ENCODE data around the gene DACT3.

DACT3 gene

GRCh38 chr19:46668662-46669061 lies 7.7 kb upstream of the DACT3 start:
- no peak for DNase-seq (ENCODE audit: low read depth in 1 of 2, low spot score in 1 of 2)

- DNase-seq (ENCODE audit: low read depth in 1 of 2, low spot score in 1 of 2): no peak
Observed at GRCh38 chr19:46665072-46665471, 4.1 kb upstream of the DACT3 start.

GRCh38 chr19:46661735-46662592 lies 982 bp upstream of the DACT3 start:
- DNase-seq (ENCODE audit: low read depth in 1 of 2, low spot score in 1 of 2): peak; percentile 50 to 55

- no peak for DNase-seq (ENCODE audit: low read depth in 1 of 2, low spot score in 1 of 2)
Observed at GRCh38 chr19:46660551-46661019, 397 bp downstream of the DACT3 start.

GRCh38 chr19:46660008-46660517 lies 919 bp downstream of the DACT3 start:
- DNase-seq (ENCODE audit: low read depth in 1 of 2, low spot score in 1 of 2): no peak

GRCh38 chr19:46659151-46660007 lies 1.6 kb downstream of the DACT3 start:
- DNase-seq (ENCODE audit: low read depth in 1 of 2, low spot score in 1 of 2): no peak

- no peak for DNase-seq (ENCODE audit: low read depth in 1 of 2, low spot score in 1 of 2)
Observed at GRCh38 chr19:46656541-46656940, 4.4 kb downstream of the DACT3 start.

- no peak for DNase-seq (ENCODE audit: low read depth in 1 of 2, low spot score in 1 of 2)
Observed at GRCh38 chr19:46654621-46655152, 6.3 kb downstream of the DACT3 start.

- DNase-seq (ENCODE audit: low read depth in 1 of 2, low spot score in 1 of 2): no peak
Observed at GRCh38 chr19:46650445-46650844, 10.5 kb downstream of the DACT3 start.

GRCh38 chr19:46648961-46649960 lies 11.7 kb downstream of the DACT3 start:
- DNase-seq (ENCODE audit: low read depth in 1 of 2, low spot score in 1 of 2): no peak

GRCh38 chr19:46648060-46648960 lies 12.7 kb downstream of the DACT3 start:
- DNase-seq (ENCODE audit: low read depth in 1 of 2, low spot score in 1 of 2): no peak

GRCh38 chr19:46646402-46646801 lies 14.6 kb downstream of the DACT3 start:
- DNase-seq (ENCODE audit: low read depth in 1 of 2, low spot score in 1 of 2): no peak

GRCh38 chr19:46644720-46645119 lies 16.3 kb downstream of the DACT3 start:
- no peak for DNase-seq (ENCODE audit: low read depth in 1 of 2, low spot score in 1 of 2)

- no peak for DNase-seq (ENCODE audit: low read depth in 1 of 2, low spot score in 1 of 2)
Observed at GRCh38 chr19:46640656-46641055, 20.3 kb downstream of the DACT3 start.

- no peak for DNase-seq (ENCODE audit: low read depth in 1 of 2, low spot score in 1 of 2)
Observed at GRCh38 chr19:46639358-46640182, 21.4 kb downstream of the DACT3 start.

- DNase-seq (ENCODE audit: low read depth in 1 of 2, low spot score in 1 of 2): no peak
Observed at GRCh38 chr19:46637224-46637623, 23.8 kb downstream of the DACT3 start.

GRCh38 chr19:46635920-46636761 lies 24.8 kb downstream of the DACT3 start, which contains the start of gene GNG8:
Gene GNG8 (minus strand): TSS chr19:46636202. CDS start chr19:46634682, 1,520 bp downstream.
- no peak for DNase-seq (ENCODE audit: low read depth in 1 of 2, low spot score in 1 of 2)
